Tibial nerve (tissue), 4 donors: ENCODE measurements around the gene ZBTB34. TPM values are rescaled to one million over a fixed set of nuclear protein-coding genes. Genes with fewer than 3 reads are reported as not detected.

Experiments
- DNase-seq, 2 donors: peaks; one replicate each; pipeline ENCODE4 v3.0.0-alpha.2; 2019; ENCODE audit warnings: low spot score in 2 of 2
- H3K27ac ChIP-seq, 4 donors: fragments of 200-600 bp; sonication (generic) in 3 of 4; one replicate each; pipeline ENCODE4 v1.5.1; 2017 to 2019; ENCODE audit warnings: mild to moderate bottlenecking in 1 of 4
- H3K27me3 ChIP-seq, 2 donors: fragments of 200-600 bp; sonication (generic) in 1 of 2; one replicate each; pipeline versions ENCODE4 v1.5.1 to v1.6.0; 2017 to 2019
- H3K36me3 ChIP-seq, 3 donors: fragments of 200-600 bp; sonication (generic); one replicate each; pipeline ENCODE4 v1.5.1; 2018 to 2019
- H3K4me1 ChIP-seq, 4 donors: fragments of 200-600 bp; sonication (generic) in 3 of 4; one replicate each; pipeline ENCODE4 v1.5.1; 2017 to 2019
- H3K4me3 ChIP-seq, 4 donors: fragments of 200-600 bp; sonication (generic) in 3 of 4; one replicate each; pipeline ENCODE4 v1.5.1; 2017 to 2019; ENCODE audit warnings: mild to moderate bottlenecking in 1 of 4, moderate library complexity in 1 of 4
- H3K9me3 ChIP-seq, 4 donors: fragments of 200-600 bp; sonication (generic) in 3 of 4; one replicate each; pipeline ENCODE4 v1.5.1; 2017 to 2019
- CTCF ChIP-seq, 5 experiments: fragments of 200-600 bp in 3 of 5; fragments of 450-650 bp in 2 of 5; sonication (generic) in 3 of 5; IDR thresholded peaks; one replicate each; pipeline ENCODE4 v1.5.1; 2016 to 2019; ENCODE audit warnings: antibody characterized with exemption in 5 of 5, mild to moderate bottlenecking in 3 of 5, moderate library complexity in 2 of 5
- EP300 ChIP-seq, 2 donors: sonication (generic); formaldehyde crosslinking; IDR thresholded peaks; one replicate each; pipeline ENCODE4 v1.6.1; 2017; ENCODE audit warnings: antibody characterized with exemption in 2 of 2, mild to moderate bottlenecking in 1 of 2
- POLR2A ChIP-seq, 2 donors: fragments of 450-650 bp; IDR thresholded peaks; one replicate each; pipeline ENCODE4 v1.6.1; 2017; ENCODE audit warnings: antibody characterized with exemption in 2 of 2, mild to moderate bottlenecking in 2 of 2, moderate library complexity in 2 of 2
- WGBS, 2 donors: methylation state at CpG; one replicate each; pipeline ENCODE4 v1.1.5; 2018; 5-methylcytosine and 5-hydroxymethylcytosine counted together
- total RNA-seq, 4 donors: library from RNA; depleted of rRNA; stranded (reverse); fragments of >200 nt; gene quantifications; one replicate each; pipeline ENCODE4 v1.1.0, GENCODE V29; 2016

The ZBTB34 gene
- total RNA-seq, 4 donors from 2014 or later = 10.8 to 14.0 (median 11.7) TPM

- no peak for DNase-seq
- Histone ChIP-seq H3K9me3 (no peaks in the 10 kb centered on the region), H3K4me3 (no peak overlapping the region), H3K4me1 (peaks cover 0 to 59% (median 13%) of the 10 kb centered on the region in 4 donors), H3K27me3 (no peaks in the 10 kb centered on the region), H3K36me3 (peaks cover 0 to 29% (median 3%) of the 10 kb centered on the region in 3 donors), H3K27ac (no peak overlapping the region)
- TF ChIP-seq CTCF (IDR thresholded peaks at IDR 0.05) = no peak
- no peak for TF ChIP-seq POLR2A (IDR thresholded peaks at IDR 0.05)
- TF ChIP-seq EP300 (IDR thresholded peaks at IDR 0.05) = no peak
- 77% methylated on average over 2 of the region's 2 CpGs for WGBS, 2 donors
Observed at GRCh38 chr9:126864771-126865170, 4.3 kb downstream of the ZBTB34 start.

GRCh38 chr9:126869368-126869767 lies 8.9 kb downstream of the ZBTB34 start:
- TF ChIP-seq EP300 (IDR thresholded peaks at IDR 0.05) (no peak), CTCF (IDR thresholded peaks at IDR 0.05) (no peak), POLR2A (IDR thresholded peaks at IDR 0.05) (no peak)
- Histone ChIP-seq H3K4me3 (no peak overlapping the region), H3K4me1 (peaks cover 0 to 25% (median 0%) of the 10 kb centered on the region in 4 donors), H3K36me3 (peaks cover 0 to 29% (median 3%) of the 10 kb centered on the region in 3 donors), H3K27ac (no peak overlapping the region), H3K9me3 (no peaks in the 10 kb centered on the region), H3K27me3 (no peaks in the 10 kb centered on the region)
- 76 to 82% methylated on average over 7 of the region's 7 CpGs for WGBS, 2 donors
- DNase-seq = no peak

GRCh38 chr9:126872516-126872915 lies 12.1 kb downstream of the ZBTB34 start:
- no peak for TF ChIP-seq POLR2A (IDR thresholded peaks at IDR 0.05)
- TF ChIP-seq EP300 (IDR thresholded peaks at IDR 0.05) = no peak
- no peak for TF ChIP-seq CTCF (IDR thresholded peaks at IDR 0.05)
- DNase-seq = no peak
- WGBS, 2 donors = 84 to 87% methylated on average over 4 of the region's 4 CpGs

GRCh38 chr9:126874546-126875314 lies 14.3 kb downstream of the ZBTB34 start:
- Histone ChIP-seq H3K27me3 (no peaks in the 10 kb centered on the region), H3K27ac (no peak overlapping the region), H3K9me3 (no peaks in the 10 kb centered on the region)

More at GRCh38 chr9:126872516-126872915, 12.1 kb downstream of the ZBTB34 start:
- Histone ChIP-seq H3K27ac (no peak overlapping the region), H3K9me3 (no peaks in the 10 kb centered on the region), H3K4me3 (no peak overlapping the region), H3K4me1 (peaks cover 0 to 30% (median 3%) of the 10 kb centered on the region in 4 donors), H3K27me3 (no peaks in the 10 kb centered on the region), H3K36me3 (peaks cover 0 to 13% (median 3%) of the 10 kb centered on the region in 3 donors)

More at GRCh38 chr9:126874546-126875314, 14.3 kb downstream of the ZBTB34 start:
- no peak overlapping the region for H3K4me3 ChIP-seq
- peaks cover 0 to 17% (median 0%) of the 10 kb centered on the region in 3 donors for H3K36me3 ChIP-seq
- H3K4me1 ChIP-seq = peaks cover 0 to 15% (median 3%) of the 10 kb centered on the region in 4 donors
- no peak for DNase-seq
- no peak for TF ChIP-seq EP300 (IDR thresholded peaks at IDR 0.05)
- no peak for TF ChIP-seq CTCF (IDR thresholded peaks at IDR 0.05)
- TF ChIP-seq POLR2A (IDR thresholded peaks at IDR 0.05) = no peak
- WGBS, 2 donors = 77 to 78% methylated on average over 9 of the region's 9 CpGs
